PC-9 (cell line): ENCODE data around the gene PATL2.

Experiments
- EZH2 ChIP-seq: fragments of 200-600 bp; sonication (generic); IDR thresholded peaks from 2 replicates; pipeline ENCODE4 v1.8.0; 2017; ENCODE audit warnings: antibody characterized with exemption, low read depth
- TF ChIP-seq, protein P1 (sequence below): fragments of 200-600 bp; sonication (generic); conservative IDR thresholded peaks from 2 replicates; pipeline ENCODE4 v1.6.1; 2017; ENCODE audit warnings: mixed run types, antibody characterized with exemption, mild to moderate bottlenecking, moderate library complexity

DNA sequence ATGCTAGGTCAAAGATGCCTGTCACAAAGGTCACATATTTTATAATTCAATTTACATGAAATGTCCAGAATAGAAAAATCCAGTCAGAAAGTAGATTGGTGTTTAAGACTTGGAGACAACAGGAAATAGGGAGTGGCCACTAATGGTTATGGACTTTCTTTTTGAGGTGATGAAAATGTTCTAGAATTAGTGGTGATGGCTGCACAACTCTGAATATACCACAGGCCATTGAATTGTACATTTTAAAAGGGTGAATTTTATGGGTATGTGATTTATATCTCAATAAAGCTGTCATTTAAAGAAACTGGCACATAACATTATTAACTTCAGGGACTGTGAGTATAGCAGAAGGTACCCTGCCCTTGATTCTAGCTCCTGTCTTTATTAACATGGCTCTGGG is 63.5 kb downstream of the PATL2 start:
- TF ChIP-seq, protein P1, sequence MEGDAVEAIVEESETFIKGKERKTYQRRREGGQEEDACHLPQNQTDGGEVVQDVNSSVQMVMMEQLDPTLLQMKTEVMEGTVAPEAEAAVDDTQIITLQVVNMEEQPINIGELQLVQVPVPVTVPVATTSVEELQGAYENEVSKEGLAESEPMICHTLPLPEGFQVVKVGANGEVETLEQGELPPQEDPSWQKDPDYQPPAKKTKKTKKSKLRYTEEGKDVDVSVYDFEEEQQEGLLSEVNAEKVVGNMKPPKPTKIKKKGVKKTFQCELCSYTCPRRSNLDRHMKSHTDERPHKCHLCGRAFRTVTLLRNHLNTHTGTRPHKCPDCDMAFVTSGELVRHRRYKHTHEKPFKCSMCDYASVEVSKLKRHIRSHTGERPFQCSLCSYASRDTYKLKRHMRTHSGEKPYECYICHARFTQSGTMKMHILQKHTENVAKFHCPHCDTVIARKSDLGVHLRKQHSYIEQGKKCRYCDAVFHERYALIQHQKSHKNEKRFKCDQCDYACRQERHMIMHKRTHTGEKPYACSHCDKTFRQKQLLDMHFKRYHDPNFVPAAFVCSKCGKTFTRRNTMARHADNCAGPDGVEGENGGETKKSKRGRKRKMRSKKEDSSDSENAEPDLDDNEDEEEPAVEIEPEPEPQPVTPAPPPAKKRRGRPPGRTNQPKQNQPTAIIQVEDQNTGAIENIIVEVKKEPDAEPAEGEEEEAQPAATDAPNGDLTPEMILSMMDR = no peak
- TF ChIP-seq EZH2 = no peak
